Prostate gland (tissue), 2 donors: ENCODE results near the gene OR14C36.

Experiments used
- CTCF ChIP-seq, 4 experiments: fragments of 200-600 bp in 2 of 4; fragments of 450-650 bp in 2 of 4; sonication (generic) in 2 of 4; IDR thresholded peaks; 1 replicate in 3 of 4; 2 replicates in 1 of 4; pipeline ENCODE4 v1.5.1; 2016 to 2019; ENCODE audit warnings: antibody characterized with exemption in 4 of 4, mild to moderate bottlenecking in 2 of 4, moderate library complexity in 2 of 4
- POLR2A ChIP-seq: fragments of 450-650 bp; IDR thresholded peaks from one replicate; pipeline ENCODE4 v1.6.1; 2016; ENCODE audit warnings: antibody characterized with exemption, mild to moderate bottlenecking
- POLR2AphosphoS5 ChIP-seq: sonication (generic); formaldehyde crosslinking; IDR thresholded peaks from one replicate; pipeline ENCODE4 v1.6.1; 2017; ENCODE audit warnings: antibody characterized with exemption

GRCh38 chr1:248306103-248306502 is 42.5 kb upstream of the OR14C36 start:
- TF ChIP-seq POLR2AphosphoS5: no peak
- no peak for TF ChIP-seq CTCF (IDR thresholded peaks at IDR 0.05)
- TF ChIP-seq POLR2A: no peak
